Karpas-422 (cell line): ENCODE results near the gene KLHL14. TPM values are rescaled to one million over a fixed set of nuclear protein-coding genes. Genes with fewer than 3 reads are reported as not detected.

Experiments used
- DNase-seq: peaks from one replicate; pipeline ENCODE4 v3.0.0-alpha.2; 2015
- H2AFZ ChIP-seq: fragments of 200-600 bp; sonication (generic); 2 replicates; pipeline ENCODE4 v1.6.1; 2014; ENCODE audit warnings: antibody characterized with exemption, low read length, mixed read lengths
- H3K27ac ChIP-seq: fragments of 200-600 bp; sonication (generic); 2 replicates; pipeline ENCODE4 v1.5.1; 2014; ENCODE audit warnings: mild to moderate bottlenecking, low read length, moderate library complexity
- H3K27me3 ChIP-seq: fragments of 200-600 bp; sonication (generic); 2 replicates; pipeline ENCODE4 v1.6.1; 2014; ENCODE audit warnings: low read length, mixed read lengths
- H3K36me3 ChIP-seq: fragments of 200-600 bp; sonication (generic); 2 replicates; pipeline ENCODE4 v1.6.1; 2014; ENCODE audit warnings: low read length, mixed read lengths; ENCODE audit not compliant: insufficient read depth
- H3K4me1 ChIP-seq: fragments of 200-600 bp; sonication (generic); 2 replicates; pipeline ENCODE4 v1.6.1; 2014; ENCODE audit warnings: mild to moderate bottlenecking, low read length, mixed read lengths
- H3K4me2 ChIP-seq: fragments of 200-600 bp; sonication (generic); 2 replicates; pipeline ENCODE4 v1.6.1; 2014; ENCODE audit warnings: low read length, low read depth, mild to moderate bottlenecking; ENCODE audit not compliant: poor library complexity, severe bottlenecking
- H3K4me3 ChIP-seq: fragments of 200-600 bp; sonication (generic); 2 replicates; pipeline ENCODE4 v1.5.1; 2014; ENCODE audit warnings: mild to moderate bottlenecking, antibody characterized with exemption, low read length, mixed read lengths
- H3K79me2 ChIP-seq: fragments of 200-600 bp; sonication (generic); 2 replicates; pipeline ENCODE4 v1.6.1; 2014; ENCODE audit warnings: mild to moderate bottlenecking, low read length, mixed read lengths
- H3K9ac ChIP-seq: fragments of 200-600 bp; sonication (generic); 2 replicates; pipeline ENCODE4 v1.6.0; 2014; ENCODE audit warnings: low read length
- H3K9me2 ChIP-seq: fragments of 200-600 bp; sonication (generic), shearing (Covaris generic); replicated peaks from 2 replicates; pipeline ENCODE4 v1.6.0; 2014; ENCODE audit warnings: mild to moderate bottlenecking, low read length, moderate library complexity; ENCODE audit not compliant: insufficient read depth
- H3K9me3 ChIP-seq: fragments of 300-700, 200-600 bp; sonication (generic); 2 replicates; pipeline ENCODE4 v1.6.1; 2014; ENCODE audit warnings: low read length, mixed read lengths
- H4K20me1 ChIP-seq: fragments of 200-600 bp; sonication (generic); 2 replicates; pipeline ENCODE4 v1.6.1; 2014; ENCODE audit warnings: mild to moderate bottlenecking, antibody characterized with exemption, low read length, low read depth; ENCODE audit not compliant: insufficient read depth
- total RNA-seq: library from RNA; depleted of rRNA; stranded (reverse); fragments of >200 nt; shearing (Covaris generic); gene quantifications from 2 replicates; pipeline ENCODE4 v1.2.3, GENCODE V29; 2014; ENCODE audit warnings: low replicate concordance

KLHL14 gene
- total RNA-seq, 1 experiment from 2014 or later, result 17.2 TPM

- H3K79me2 ChIP-seq, result no peaks in the 10 kb centered on the region
- no peaks in the 10 kb centered on the region for H3K36me3 ChIP-seq
- peaks cover 18% of the 10 kb centered on the region for H3K4me1 ChIP-seq
- no peaks in the 10 kb centered on the region for H3K27me3 ChIP-seq
- H3K4me2 ChIP-seq, result peak overlapping the region; percentile 76
- no peak for DNase-seq
- H3K4me3 ChIP-seq, result peak overlapping the region; percentile 59
- no peaks in the 10 kb centered on the region for H4K20me1 ChIP-seq
- H3K9ac ChIP-seq, result peak overlapping the region; percentile 58
- no peaks in the 10 kb centered on the region for H3K9me2 ChIP-seq
- H2AFZ ChIP-seq, result peak overlapping the region; percentile 41
- H3K27ac ChIP-seq, result no peak overlapping the region
- no peaks in the 10 kb centered on the region for H3K9me3 ChIP-seq
Observed at GRCh38 chr18:32730068-32730467, 42.8 kb downstream of the KLHL14 start.

DNA sequence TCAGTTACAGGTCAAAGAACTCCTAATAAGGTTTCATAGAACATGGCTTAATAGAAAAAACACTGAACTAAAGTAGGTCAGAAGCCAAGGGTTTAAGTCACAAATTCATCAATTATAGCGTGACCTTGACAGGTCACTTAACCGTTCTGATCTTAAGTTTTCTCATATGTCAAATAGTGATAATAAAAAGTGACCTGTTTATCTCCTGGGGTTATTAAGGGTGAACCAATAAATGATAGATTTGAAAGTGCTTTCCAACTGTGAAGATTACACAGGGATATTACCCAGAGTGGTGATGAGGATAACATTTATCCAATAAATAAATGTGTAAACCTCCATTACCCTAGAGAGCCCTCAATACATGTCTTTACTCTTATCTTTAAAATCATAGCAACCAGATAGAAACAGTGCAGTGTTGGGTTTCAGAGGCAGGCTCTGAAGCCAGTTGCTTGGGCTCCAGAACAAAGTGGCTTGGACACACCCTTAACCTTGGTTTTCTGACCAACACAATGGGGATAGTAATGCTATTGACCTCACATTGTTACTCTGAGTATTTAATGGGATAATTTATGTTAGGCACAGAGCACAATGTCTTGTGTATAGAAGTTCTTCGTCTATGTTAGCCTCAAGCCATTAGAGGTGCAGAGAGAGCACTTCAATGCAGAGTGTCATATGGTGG lies 48.6 kb downstream of the KLHL14 start:
- Histone ChIP-seq H3K36me3 (no peaks in the 10 kb centered on the region; the same call in 1 of the 2 replicates), H4K20me1 (no peaks in the 10 kb centered on the region), H3K9me3 (0 out of 2 replicates have a peak, but pooled peaks cover 3% of the 10 kb centered on the region), H3K79me2 (no peaks in the 10 kb centered on the region), H2AFZ (no peak overlapping the region), H3K9me2 (no peaks in the 10 kb centered on the region), H3K27ac (no peak overlapping the region), H3K9ac (no peak overlapping the region), H3K4me1 (no peaks in the 10 kb centered on the region), H3K4me3 (no peak overlapping the region), H3K4me2 (no peak overlapping the region), H3K27me3 (no peaks in the 10 kb centered on the region)
- no peak for DNase-seq

DNA sequence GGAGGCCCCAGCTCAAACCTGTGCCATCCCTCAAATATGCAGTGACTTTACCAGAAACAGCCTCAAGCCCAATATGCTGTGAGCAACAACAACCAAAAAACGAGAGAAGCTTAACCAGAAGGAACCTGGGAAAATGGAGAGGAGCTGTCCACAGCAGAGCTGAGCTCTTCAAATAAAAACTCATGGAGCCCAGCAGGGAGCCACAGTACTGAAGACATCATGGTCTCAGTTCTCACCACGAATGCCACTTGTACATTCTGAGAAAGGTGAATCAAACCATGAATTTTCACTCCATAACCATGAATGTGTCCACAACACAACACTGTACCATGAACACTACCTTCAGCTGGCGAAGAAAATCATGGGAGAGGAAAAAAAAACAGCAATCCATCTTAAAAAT lies 50.5 kb downstream of the KLHL14 start:
- H3K9me2 ChIP-seq, result no peaks in the 10 kb centered on the region
- no peak for DNase-seq
- no peak overlapping the region for H3K4me2 ChIP-seq
- H2AFZ ChIP-seq, result no peak overlapping the region
- H3K4me1 ChIP-seq, result peaks cover 2% of the 10 kb centered on the region; the same call in 1 of the 2 replicates
- H3K27ac ChIP-seq, result no peak overlapping the region
- no peaks in the 10 kb centered on the region for H3K27me3 ChIP-seq
- no peaks in the 10 kb centered on the region for H4K20me1 ChIP-seq
- no peaks in the 10 kb centered on the region; the same call in 1 of the 2 replicates for H3K36me3 ChIP-seq
- 0 out of 2 replicates have a peak, but pooled peaks cover 3% of the 10 kb centered on the region for H3K9me3 ChIP-seq
- H3K79me2 ChIP-seq, result no peaks in the 10 kb centered on the region
- no peak overlapping the region for H3K9ac ChIP-seq
- H3K4me3 ChIP-seq, result no peak overlapping the region

DNA sequence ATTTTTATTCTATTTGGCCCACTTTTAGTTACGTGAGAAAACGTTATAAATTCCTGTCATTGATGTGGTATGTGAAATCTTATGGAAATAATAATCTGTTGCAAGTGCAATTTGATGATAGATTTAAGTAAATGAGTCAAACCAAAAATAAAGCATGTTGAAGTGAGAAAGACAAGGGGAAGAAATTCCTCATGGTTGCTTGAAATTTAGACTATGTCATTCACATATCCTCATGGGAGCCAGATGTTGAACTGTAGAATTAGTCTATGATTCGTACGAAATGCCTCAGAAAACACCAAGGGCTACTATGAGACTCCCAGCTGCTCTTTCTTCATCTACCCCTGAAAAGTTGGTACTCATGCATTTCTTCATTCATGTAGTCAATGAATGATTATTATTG lies 55.7 kb downstream of the KLHL14 start:
- Histone ChIP-seq H3K36me3 (no peaks in the 10 kb centered on the region), H3K4me3 (no peak overlapping the region), H3K9me2 (no peaks in the 10 kb centered on the region), H3K27ac (no peak overlapping the region), H3K79me2 (no peaks in the 10 kb centered on the region), H3K9ac (no peak overlapping the region), H3K4me2 (no peak overlapping the region), H4K20me1 (no peaks in the 10 kb centered on the region), H3K9me3 (no peaks in the 10 kb centered on the region), H3K27me3 (no peaks in the 10 kb centered on the region), H2AFZ (no peak overlapping the region), H3K4me1 (peaks cover 21% of the 10 kb centered on the region)
- no peak for DNase-seq

GRCh38 chr18:32714571-32715148 lies 58.2 kb downstream of the KLHL14 start:
- H3K36me3 ChIP-seq, result no peaks in the 10 kb centered on the region
- no peak overlapping the region for H3K27ac ChIP-seq
- H3K9me3 ChIP-seq, result no peaks in the 10 kb centered on the region
- H3K27me3 ChIP-seq, result no peaks in the 10 kb centered on the region
- DNase-seq, result peak; percentile 92
- no peak overlapping the region for H3K4me3 ChIP-seq
- H3K9ac ChIP-seq, result no peak overlapping the region
- no peaks in the 10 kb centered on the region for H4K20me1 ChIP-seq
- H2AFZ ChIP-seq, result peak overlapping the region; percentile 58; the same call in 1 of the 2 replicates
- peak overlapping the region; percentile 49 for H3K4me2 ChIP-seq
- H3K79me2 ChIP-seq, result no peaks in the 10 kb centered on the region
- H3K4me1 ChIP-seq, result peaks cover 21% of the 10 kb centered on the region
- H3K9me2 ChIP-seq, result no peaks in the 10 kb centered on the region

- H3K79me2 ChIP-seq, result no peaks in the 10 kb centered on the region
- peaks cover 21% of the 10 kb centered on the region for H3K4me1 ChIP-seq
- no peaks in the 10 kb centered on the region for H3K9me2 ChIP-seq
- H3K27me3 ChIP-seq, result no peaks in the 10 kb centered on the region
- no peak overlapping the region for H3K9ac ChIP-seq
- H3K9me3 ChIP-seq, result no peaks in the 10 kb centered on the region
- H3K36me3 ChIP-seq, result no peaks in the 10 kb centered on the region
- no peak overlapping the region for H3K4me2 ChIP-seq
- no peaks in the 10 kb centered on the region for H4K20me1 ChIP-seq
- H3K27ac ChIP-seq, result no peak overlapping the region
- no peak for DNase-seq
- no peak overlapping the region for H2AFZ ChIP-seq
- H3K4me3 ChIP-seq, result no peak overlapping the region
Observed at GRCh38 chr18:32712860-32713259, 60.0 kb downstream of the KLHL14 start.

DNA sequence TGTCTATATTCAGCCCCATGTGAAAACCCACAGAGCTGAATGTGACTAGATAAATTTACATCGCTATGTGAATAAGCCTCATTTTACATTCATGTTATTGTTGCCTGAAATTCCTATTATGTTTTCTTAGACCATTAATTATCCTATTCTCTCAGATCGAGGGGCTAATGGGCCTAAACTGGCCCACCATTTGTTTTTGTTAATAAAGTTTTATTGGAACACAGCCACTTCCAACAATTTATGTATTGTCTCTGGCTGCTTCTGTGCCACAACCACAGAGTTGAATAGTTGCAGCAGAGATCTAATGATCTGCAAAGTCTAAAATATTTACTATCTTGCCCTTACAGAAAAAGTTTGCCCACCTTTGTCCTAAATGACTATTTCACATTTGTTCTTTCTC lies 61.0 kb downstream of the KLHL14 start:
- Histone ChIP-seq H3K27ac (no peak overlapping the region), H3K36me3 (no peaks in the 10 kb centered on the region), H3K4me3 (no peak overlapping the region), H3K79me2 (no peaks in the 10 kb centered on the region), H3K4me1 (peaks cover 18% of the 10 kb centered on the region), H3K4me2 (no peak overlapping the region), H3K27me3 (no peaks in the 10 kb centered on the region), H3K9me2 (no peaks in the 10 kb centered on the region), H3K9me3 (no peaks in the 10 kb centered on the region), H4K20me1 (no peaks in the 10 kb centered on the region), H2AFZ (no peak overlapping the region), H3K9ac (no peak overlapping the region)
- DNase-seq, result no peak

GRCh38 chr18:32707586-32707985 lies 65.2 kb downstream of the KLHL14 start:
- no peaks in the 10 kb centered on the region for H3K27me3 ChIP-seq
- no peaks in the 10 kb centered on the region for H4K20me1 ChIP-seq
- H3K9me2 ChIP-seq, result no peaks in the 10 kb centered on the region
- no peak overlapping the region for H3K4me3 ChIP-seq
- no peaks in the 10 kb centered on the region for H3K79me2 ChIP-seq
- no peak overlapping the region for H3K4me2 ChIP-seq
- no peak for DNase-seq
- no peak overlapping the region for H3K9ac ChIP-seq
- H3K27ac ChIP-seq, result no peak overlapping the region
- H3K9me3 ChIP-seq, result no peaks in the 10 kb centered on the region
- no peaks in the 10 kb centered on the region for H3K36me3 ChIP-seq
- H3K4me1 ChIP-seq, result peaks cover 8% of the 10 kb centered on the region
- no peak overlapping the region for H2AFZ ChIP-seq
